Kidney tubule cell (primary cell): ENCODE results near the gene PRKD2.

Experiments used
- DNase-seq: peaks from one replicate; pipeline ENCODE4 v3.0.0-alpha.2; 2018; ENCODE audit warnings: low spot score

PRKD2 gene

GRCh38 chr19:46704379-46705076 lies 12.4 kb downstream of the PRKD2 start:
- DNase-seq: peak; percentile 41

GRCh38 chr19:46700704-46701103 lies 16.2 kb downstream of the PRKD2 start:
- no peak for DNase-seq

GRCh38 chr19:46698395-46699321 lies 18.3 kb downstream of the PRKD2 start:
- DNase-seq: no peak

GRCh38 chr19:46697204-46697960 lies 19.5 kb downstream of the PRKD2 start:
- DNase-seq: peak; percentile 53

- no peak for DNase-seq
Observed at GRCh38 chr19:46696866-46697203, 20.1 kb downstream of the PRKD2 start.

- no peak for DNase-seq
Observed at GRCh38 chr19:46696052-46696451, 20.9 kb downstream of the PRKD2 start.

- DNase-seq: no peak
Observed at GRCh38 chr19:46693760-46694159, 23.2 kb downstream of the PRKD2 start.

GRCh38 chr19:46692918-46693722 lies 23.8 kb downstream of the PRKD2 start:
- DNase-seq: peak; percentile 39

GRCh38 chr19:46691948-46692347 lies 25.0 kb downstream of the PRKD2 start:
- DNase-seq: no peak

GRCh38 chr19:46691104-46691503 lies 25.8 kb downstream of the PRKD2 start:
- no peak for DNase-seq

- no peak for DNase-seq
Observed at GRCh38 chr19:46689358-46689757, 27.6 kb downstream of the PRKD2 start.

GRCh38 chr19:46687438-46688145 lies 29.3 kb downstream of the PRKD2 start:
- DNase-seq: no peak

GRCh38 chr19:46685189-46685588 lies 31.7 kb downstream of the PRKD2 start:
- DNase-seq: no peak

GRCh38 chr19:46678110-46678732 lies 38.7 kb downstream of the PRKD2 start:
- DNase-seq: peak; percentile 12

- DNase-seq: peak; percentile 20
Observed at GRCh38 chr19:46674416-46675178, 42.3 kb downstream of the PRKD2 start.

- DNase-seq: peak; percentile 20
Observed at GRCh38 chr19:46670813-46671212, 46.1 kb downstream of the PRKD2 start.

- DNase-seq: no peak
Observed at GRCh38 chr19:46668662-46669061, 48.3 kb downstream of the PRKD2 start.

GRCh38 chr19:46665072-46665471 lies 51.8 kb downstream of the PRKD2 start:
- no peak for DNase-seq

- DNase-seq: peak; percentile 87
Observed at GRCh38 chr19:46661735-46662592, 55.0 kb downstream of the PRKD2 start.
